ENCODE measurements around the gene COL3A1.

The COL3A1 gene

DNA sequence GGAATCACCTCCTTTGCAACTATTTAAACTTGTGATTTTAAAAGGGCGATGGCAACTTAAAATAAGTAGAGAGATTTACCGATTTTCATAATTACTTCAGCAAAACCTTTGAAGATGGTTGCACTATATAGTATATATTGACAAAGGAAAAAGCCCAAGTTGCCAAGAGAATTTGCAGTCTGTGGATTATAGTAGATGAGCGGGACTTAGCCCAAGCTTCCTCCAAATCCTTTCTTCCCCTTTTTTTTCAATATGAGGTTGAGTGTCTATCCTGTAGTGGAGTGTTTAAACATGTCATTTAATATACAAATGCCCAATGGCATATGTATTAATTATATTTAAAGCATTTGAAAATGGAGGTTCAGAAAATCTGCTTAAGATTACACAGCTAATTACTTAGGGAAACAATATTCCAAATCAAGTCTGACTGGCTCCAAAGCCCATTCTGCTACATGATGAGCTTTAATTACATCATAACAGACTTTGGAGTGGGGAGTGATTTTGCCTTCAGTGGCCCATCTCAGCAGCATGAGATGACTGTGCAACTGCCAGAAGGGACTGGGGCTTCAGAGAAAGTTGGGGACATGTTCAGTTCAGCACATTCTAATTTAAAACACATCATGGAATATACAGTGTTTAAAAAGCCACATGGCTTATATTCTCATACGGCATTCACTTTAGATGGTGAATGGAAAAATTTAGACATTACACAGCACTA, 73.2 kb downstream of the COL3A1 start:
- no peak for ATAC-seq (ENCODE audit: insufficient read depth, low read depth)
- TF ChIP-seq CTCF (IDR thresholded peaks at IDR 0.05; ENCODE audit: borderline replicate concordance, extremely low read depth, low read length, poor library complexity, severe bottlenecking), result no peak
- no peak for TF ChIP-seq EZH2 (IDR thresholded peaks at IDR 0.05; ENCODE audit: borderline replicate concordance, low read depth, low read length, severe bottlenecking)
- H3K79me2 ChIP-seq (ENCODE audit: insufficient read depth, low read length), result no peaks in the 10 kb centered on the region
- no peaks in the 10 kb centered on the region for H3K4me1 ChIP-seq (ENCODE audit: insufficient read depth, low read length)
- H3K9ac ChIP-seq (ENCODE audit: low read depth, low read length), result no peak overlapping the region
- no peaks in the 10 kb centered on the region for H3K27me3 ChIP-seq (ENCODE audit: insufficient read depth, low read length, poor library complexity)
- H2AFZ ChIP-seq (ENCODE audit: low read depth, low read length), result no peak overlapping the region
- no peak for DNase-seq
- no peaks in the 10 kb centered on the region for H3K36me3 ChIP-seq (ENCODE audit: insufficient read depth, low read length)
- no peaks in the 10 kb centered on the region for H3K9me3 ChIP-seq (ENCODE audit: insufficient read depth, low read length, severe bottlenecking)
- no peaks in the 10 kb centered on the region for H4K20me1 ChIP-seq (ENCODE audit: insufficient read depth, low read length)
- no peak overlapping the region for H3K4me3 ChIP-seq (ENCODE audit: low read depth in 1 of 2, low read length in 2 of 2)
- no peak overlapping the region for H3K27ac ChIP-seq (ENCODE audit: low read length)
- H3K4me2 ChIP-seq (ENCODE audit: insufficient read depth, low read length), result no peak overlapping the region

DNA sequence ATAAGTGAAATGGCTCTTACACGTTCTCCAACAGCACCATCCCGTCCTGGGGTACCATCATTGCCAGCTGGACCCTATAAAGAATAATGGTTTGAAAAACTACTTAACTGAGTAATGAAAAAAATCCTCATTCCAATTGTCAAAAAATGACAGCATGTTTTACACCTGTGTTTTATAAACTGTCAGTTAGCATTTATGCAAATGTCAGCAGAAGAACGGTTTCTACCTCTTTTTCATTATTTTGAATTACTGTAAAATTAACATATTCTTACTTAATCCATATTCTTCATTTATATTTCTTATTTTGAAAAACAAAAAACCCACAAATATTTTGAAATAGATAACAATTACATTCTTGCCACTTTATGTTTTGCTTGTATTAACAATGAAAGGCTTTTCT, 74.0 kb downstream of the COL3A1 start:
- Histone ChIP-seq H3K79me2 (ENCODE audit: insufficient read depth, low read length) (no peaks in the 10 kb centered on the region), H3K9me3 (ENCODE audit: insufficient read depth, low read length, severe bottlenecking) (no peaks in the 10 kb centered on the region), H2AFZ (ENCODE audit: low read depth, low read length) (no peak overlapping the region), H3K4me3 (ENCODE audit: low read depth in 1 of 2, low read length in 2 of 2) (no peak overlapping the region), H3K9ac (ENCODE audit: low read depth, low read length) (no peak overlapping the region), H3K27ac (ENCODE audit: low read length) (no peak overlapping the region), H3K4me2 (ENCODE audit: insufficient read depth, low read length) (no peak overlapping the region), H4K20me1 (ENCODE audit: insufficient read depth, low read length) (no peaks in the 10 kb centered on the region), H3K36me3 (ENCODE audit: insufficient read depth, low read length) (no peaks in the 10 kb centered on the region), H3K27me3 (ENCODE audit: insufficient read depth, low read length, poor library complexity) (no peaks in the 10 kb centered on the region), H3K4me1 (ENCODE audit: insufficient read depth, low read length) (no peaks in the 10 kb centered on the region)
- ATAC-seq (ENCODE audit: insufficient read depth, low read depth) (no peak), DNase-seq (no peak)
- no peak for TF ChIP-seq EZH2 (IDR thresholded peaks at IDR 0.05; ENCODE audit: borderline replicate concordance, low read depth, low read length, severe bottlenecking)
- TF ChIP-seq CTCF (IDR thresholded peaks at IDR 0.05; ENCODE audit: borderline replicate concordance, extremely low read depth, low read length, poor library complexity, severe bottlenecking), result no peak

DNA sequence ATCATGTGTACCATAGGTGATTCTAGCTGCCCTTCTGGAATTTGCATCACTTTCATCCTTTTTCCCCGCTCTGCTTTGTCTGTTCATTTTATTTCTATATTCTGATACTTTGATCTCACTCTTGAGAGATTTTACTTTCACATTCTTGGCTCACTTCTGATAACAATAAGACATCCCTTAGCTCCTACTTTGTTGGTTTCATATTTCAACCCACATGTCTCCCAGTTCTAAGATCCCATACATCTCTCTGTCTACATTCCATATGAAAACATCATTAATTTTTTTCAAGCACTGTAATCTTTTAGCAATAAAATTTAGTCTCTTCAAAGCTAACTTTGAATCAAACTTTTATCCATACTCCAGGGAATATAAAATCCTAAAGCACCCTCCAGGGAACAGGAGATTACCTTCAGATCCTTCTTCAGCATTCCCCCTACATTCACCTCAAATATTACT, 75.6 kb downstream of the COL3A1 start:
- H4K20me1 ChIP-seq (ENCODE audit: insufficient read depth, low read length), result no peaks in the 10 kb centered on the region
- no peak overlapping the region for H3K4me3 ChIP-seq (ENCODE audit: low read depth in 1 of 2, low read length in 2 of 2)
- H2AFZ ChIP-seq (ENCODE audit: low read depth, low read length), result no peak overlapping the region
- H3K4me1 ChIP-seq (ENCODE audit: insufficient read depth, low read length), result no peaks in the 10 kb centered on the region
- no peaks in the 10 kb centered on the region for H3K36me3 ChIP-seq (ENCODE audit: insufficient read depth, low read length)
- no peaks in the 10 kb centered on the region for H3K9me3 ChIP-seq (ENCODE audit: insufficient read depth, low read length, severe bottlenecking)
- ATAC-seq (ENCODE audit: insufficient read depth, low read depth) (no peak), DNase-seq (no peak)
- no peak overlapping the region for H3K4me2 ChIP-seq (ENCODE audit: insufficient read depth, low read length)
- no peaks in the 10 kb centered on the region for H3K27me3 ChIP-seq (ENCODE audit: insufficient read depth, low read length, poor library complexity)
- H3K27ac ChIP-seq (ENCODE audit: low read length), result no peak overlapping the region
- no peak for TF ChIP-seq EZH2 (IDR thresholded peaks at IDR 0.05; ENCODE audit: borderline replicate concordance, low read depth, low read length, severe bottlenecking)
- TF ChIP-seq CTCF (IDR thresholded peaks at IDR 0.05; ENCODE audit: borderline replicate concordance, extremely low read depth, low read length, poor library complexity, severe bottlenecking), result no peak
- no peak overlapping the region for H3K9ac ChIP-seq (ENCODE audit: low read depth, low read length)
- no peaks in the 10 kb centered on the region for H3K79me2 ChIP-seq (ENCODE audit: insufficient read depth, low read length)

All from DND-41 (cell line).